Endothelial cell (in vitro differentiated cells): ENCODE measurements around the gene GNAO1. TPM values are rescaled to one million over a fixed set of nuclear protein-coding genes. Genes with fewer than 3 reads are reported as not detected.

Experiments
- DNase-seq: peaks from one replicate; pipeline ENCODE4 v3.0.0; 2021; ENCODE audit warnings: low spot score
- H3K27ac Mint-ChIP-seq: one replicate; pipeline ENCODE4 v1.8.0; 2021; ENCODE audit warnings: mixed read lengths, inconsistent platforms; ENCODE audit not compliant: unreplicated experiment
- H3K27me3 Mint-ChIP-seq: one replicate; pipeline ENCODE4 v1.8.0; 2021; ENCODE audit warnings: mild to moderate bottlenecking, moderate library complexity, mixed read lengths, inconsistent platforms; ENCODE audit not compliant: unreplicated experiment
- H3K36me3 Mint-ChIP-seq: one replicate; pipeline ENCODE4 v1.8.0; 2021; ENCODE audit warnings: mild to moderate bottlenecking, low read depth, mixed read lengths, inconsistent platforms; ENCODE audit not compliant: unreplicated experiment
- H3K4me1 Mint-ChIP-seq: one replicate; pipeline ENCODE4 v1.8.0; 2021; ENCODE audit warnings: mild to moderate bottlenecking, mixed read lengths, inconsistent platforms; ENCODE audit not compliant: unreplicated experiment
- H3K4me3 Mint-ChIP-seq: one replicate; pipeline ENCODE4 v1.8.0; 2021; ENCODE audit warnings: mild to moderate bottlenecking, mixed read lengths, inconsistent platforms; ENCODE audit not compliant: unreplicated experiment
- H3K9me3 Mint-ChIP-seq: one replicate; pipeline ENCODE4 v1.8.0; 2021; ENCODE audit warnings: mixed read lengths, inconsistent platforms; ENCODE audit not compliant: unreplicated experiment
- CTCF ChIP-seq: fragments of 200-600 bp; sonication (generic); IDR thresholded peaks from one replicate; pipeline ENCODE4 v1.5.0; 2021; ENCODE audit warnings: antibody characterized with exemption; ENCODE audit not compliant: unreplicated experiment
- total RNA-seq: library from RNA; stranded (reverse); fragmentation: NEBNext Ultra II Directional; extraction: Animal tissue kit (Norgen Biotek cat#: 25700); gene quantifications from one replicate; pipeline ENCODE4 v1.2.1, GENCODE V29; 2021; ENCODE audit not compliant: unreplicated experiment

The GNAO1 gene
- total RNA-seq, 1 donor from 2014 or later = 0.69 TPM

- H3K9me3 Mint-ChIP-seq = no peaks in the 10 kb centered on the region
Measured at GRCh38 chr16:56295059-56295665, 103.9 kb downstream of the GNAO1 start.

GRCh38 chr16:56295739-56296527 is 104.6 kb downstream of the GNAO1 start:
- Mint-ChIP-seq H3K27ac (no peak overlapping the region), H3K36me3 (no peaks in the 10 kb centered on the region), H3K27me3 (no peaks in the 10 kb centered on the region), H3K9me3 (no peaks in the 10 kb centered on the region), H3K4me1 (no peaks in the 10 kb centered on the region), H3K4me3 (no peak overlapping the region)
- DNase-seq = no peak
- TF ChIP-seq CTCF = no peak

More at GRCh38 chr16:56295059-56295665, 103.9 kb downstream of the GNAO1 start:
- peaks cover under 1% of the 10 kb centered on the region for H3K4me1 Mint-ChIP-seq
- no peaks in the 10 kb centered on the region for H3K27me3 Mint-ChIP-seq
- no peaks in the 10 kb centered on the region for H3K36me3 Mint-ChIP-seq
- no peak for DNase-seq
- no peak for TF ChIP-seq CTCF
- no peak overlapping the region for H3K4me3 Mint-ChIP-seq
- no peak overlapping the region for H3K27ac Mint-ChIP-seq

GRCh38 chr16:56297684-56298083 is 106.4 kb downstream of the GNAO1 start:
- no peaks in the 10 kb centered on the region for H3K27me3 Mint-ChIP-seq
- no peak for DNase-seq
- no peak for TF ChIP-seq CTCF
- no peaks in the 10 kb centered on the region for H3K36me3 Mint-ChIP-seq
- no peaks in the 10 kb centered on the region for H3K9me3 Mint-ChIP-seq
- H3K4me1 Mint-ChIP-seq = no peaks in the 10 kb centered on the region
- no peak overlapping the region for H3K27ac Mint-ChIP-seq
- H3K4me3 Mint-ChIP-seq = no peak overlapping the region

GRCh38 chr16:56298116-56298515 is 106.8 kb downstream of the GNAO1 start:
- H3K4me1 Mint-ChIP-seq = no peaks in the 10 kb centered on the region
- no peak overlapping the region for H3K27ac Mint-ChIP-seq
- H3K4me3 Mint-ChIP-seq = no peak overlapping the region
- no peaks in the 10 kb centered on the region for H3K9me3 Mint-ChIP-seq
- no peak for DNase-seq
- no peaks in the 10 kb centered on the region for H3K27me3 Mint-ChIP-seq
- TF ChIP-seq CTCF = no peak
- H3K36me3 Mint-ChIP-seq = no peaks in the 10 kb centered on the region
